CD4-positive, alpha-beta T cell (primary cell): ENCODE data around the gene CHD9. TPM values are rescaled to one million over a fixed set of nuclear protein-coding genes. Genes with fewer than 3 reads are reported as not detected.

Experiments
- ATAC-seq: fragments of 200-7000 bp; cut with Tn5 transposase; one replicate; pipeline ENCODE4 v1.10.0; 2022; ENCODE audit warnings: mild to moderate bottlenecking; ENCODE audit not compliant: poor library complexity
- CTCF ChIA-PET: fragments of 350-600 bp; sonication (Branson Sonifier 250); formaldehyde crosslinking; loops from one replicate; lab custom pipeline; 2021; ENCODE audit warnings: antibody characterized with exemption, inconsistent platforms; lab: Charles Lee
- POLR2A ChIA-PET: fragments of 350-600 bp; sonication (Branson Sonifier 250); formaldehyde crosslinking; loops from one replicate; lab custom pipeline; 2021; ENCODE audit warnings: antibody characterized with exemption, inconsistent platforms; lab: Charles Lee
- DNase-seq, 14 experiments: peaks; one replicate each; pipeline ENCODE4 v3.0.0-alpha.2; 2013 to 2020; ENCODE audit warnings: mixed read lengths in 2 of 14
- H3K27ac ChIP-seq, 2 donors: one replicate each; pipeline versions ENCODE4 v1.5.1 to v1.7.0; 2013; ENCODE audit warnings: low read length in 2 of 2, low read depth in 1 of 2, mild to moderate bottlenecking in 1 of 2
- H3K27me3 ChIP-seq, 2 experiments: 1 replicate in 1 of 2; 2 replicates in 1 of 2; pipeline versions ENCODE4 v1.6.1 to v1.7.0; 2013; ENCODE audit warnings: low read length in 2 of 2, control low read depth in 1 of 2, mild to moderate bottlenecking in 1 of 2, moderate library complexity in 1 of 2; ENCODE audit not compliant: insufficient read depth in 2 of 2, control insufficient read depth in 1 of 2
- H3K36me3 ChIP-seq: one replicate; pipeline ENCODE4 v1.6.1; 2013; ENCODE audit warnings: low read length, control low read depth; ENCODE audit not compliant: insufficient read depth
- H3K4me1 ChIP-seq: one replicate; pipeline ENCODE4 v1.6.1; 2013; ENCODE audit warnings: low read length, control low read depth; ENCODE audit not compliant: insufficient read depth
- H3K4me3 ChIP-seq: one replicate; pipeline ENCODE4 v1.5.1; 2013; ENCODE audit warnings: mild to moderate bottlenecking, low read length, moderate library complexity
- H3K9me3 ChIP-seq, 2 experiments: 1 replicate in 1 of 2; 2 replicates in 1 of 2; pipeline versions ENCODE4 v1.6.1 to v1.7.0; 2013; ENCODE audit warnings: low read length in 2 of 2, mild to moderate bottlenecking in 2 of 2, control low read depth in 1 of 2, moderate library complexity in 1 of 2; ENCODE audit not compliant: control insufficient read depth in 1 of 2, insufficient read depth in 1 of 2
- H3K27ac Mint-ChIP-seq: one replicate; pipeline ENCODE4 v1.8.0; 2020; ENCODE audit warnings: mixed read lengths
- H3K27me3 Mint-ChIP-seq: one replicate; pipeline ENCODE4 v1.8.0; 2021; ENCODE audit warnings: mixed read lengths
- H3K36me3 Mint-ChIP-seq: one replicate; pipeline ENCODE4 v1.8.0; 2021; ENCODE audit warnings: low read depth, mixed read lengths
- H3K4me1 Mint-ChIP-seq: one replicate; pipeline ENCODE4 v1.8.0; 2021; ENCODE audit warnings: low read depth, mixed read lengths
- H3K4me3 Mint-ChIP-seq: one replicate; pipeline ENCODE4 v1.8.0; 2020; ENCODE audit warnings: mild to moderate bottlenecking, mixed read lengths
- H3K9me3 Mint-ChIP-seq: one replicate; pipeline ENCODE4 v1.8.0; 2020; ENCODE audit warnings: mixed read lengths
- intact Hi-C, 2 experiments: fragments of 100-400 bp; cut with DNase I in 1 of 2; cut with micrococcal nuclease in 1 of 2; formaldehyde crosslinking; loops; one replicate each; pipeline versions ENCODE4 v1.15.1 to v1.9.0; 2023 to 2025; cut with DNase I, micrococcal nuclease
- total RNA-seq, 174 experiments: library from RNA in 2 of 174; stranded (reverse) in 2 of 174; gene quantifications; one replicate each; pipeline ENCODE4 v1.2.3 and lab custom pipeline; 2021 to 2026
- TF ChIP-seq, protein P1 (sequence below): fragments of 200-600 bp; IDR thresholded peaks from one replicate; pipeline ENCODE4 v1.8.0; 2022; ENCODE audit warnings: antibody characterized with exemption, mild to moderate bottlenecking

Gene CHD9
- total RNA-seq, 2 experiments from 2014 or later = 28.2 to 28.8 TPM

DNA sequence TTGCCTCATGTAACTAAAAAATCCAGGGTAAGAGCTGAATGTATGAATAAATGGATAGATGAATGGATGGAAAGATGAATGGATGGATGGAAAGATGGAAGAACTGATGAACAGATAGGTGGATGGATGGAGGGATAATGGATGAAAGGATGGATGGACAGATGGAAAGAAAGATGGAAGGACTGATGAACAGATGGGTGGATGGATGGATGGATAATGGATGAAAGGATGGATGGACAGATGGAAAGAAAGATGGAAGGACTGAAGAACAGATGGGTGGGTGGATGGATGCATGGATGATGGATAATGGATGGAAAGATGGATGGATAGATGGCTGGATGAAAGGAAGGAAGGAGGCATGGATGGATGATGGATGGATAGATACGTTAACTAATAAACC is 14.0 kb upstream of the CHD9 start:
- ATAC-seq (no peak), DNase-seq (no peak)
- H3K36me3 ChIP-seq = no peaks in the 10 kb centered on the region
- Mint-ChIP-seq H3K36me3 (no peaks in the 10 kb centered on the region), H3K4me3 (no peak overlapping the region), H3K27ac (no peak overlapping the region), H3K27me3 (peaks cover 28% of the 10 kb centered on the region), H3K9me3 (no peaks in the 10 kb centered on the region), H3K4me1 (no peaks in the 10 kb centered on the region)
- H3K9me3 ChIP-seq = no peaks in the 10 kb centered on the region
- ChIA-PET CTCF (no interaction called here), POLR2A (no interaction called here)
- H3K27me3 ChIP-seq = no peaks in the 10 kb centered on the region
- H3K27ac ChIP-seq = no peak overlapping the region
- TF ChIP-seq, protein P1, sequence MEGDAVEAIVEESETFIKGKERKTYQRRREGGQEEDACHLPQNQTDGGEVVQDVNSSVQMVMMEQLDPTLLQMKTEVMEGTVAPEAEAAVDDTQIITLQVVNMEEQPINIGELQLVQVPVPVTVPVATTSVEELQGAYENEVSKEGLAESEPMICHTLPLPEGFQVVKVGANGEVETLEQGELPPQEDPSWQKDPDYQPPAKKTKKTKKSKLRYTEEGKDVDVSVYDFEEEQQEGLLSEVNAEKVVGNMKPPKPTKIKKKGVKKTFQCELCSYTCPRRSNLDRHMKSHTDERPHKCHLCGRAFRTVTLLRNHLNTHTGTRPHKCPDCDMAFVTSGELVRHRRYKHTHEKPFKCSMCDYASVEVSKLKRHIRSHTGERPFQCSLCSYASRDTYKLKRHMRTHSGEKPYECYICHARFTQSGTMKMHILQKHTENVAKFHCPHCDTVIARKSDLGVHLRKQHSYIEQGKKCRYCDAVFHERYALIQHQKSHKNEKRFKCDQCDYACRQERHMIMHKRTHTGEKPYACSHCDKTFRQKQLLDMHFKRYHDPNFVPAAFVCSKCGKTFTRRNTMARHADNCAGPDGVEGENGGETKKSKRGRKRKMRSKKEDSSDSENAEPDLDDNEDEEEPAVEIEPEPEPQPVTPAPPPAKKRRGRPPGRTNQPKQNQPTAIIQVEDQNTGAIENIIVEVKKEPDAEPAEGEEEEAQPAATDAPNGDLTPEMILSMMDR = no peak
- no peak overlapping the region for H3K4me3 ChIP-seq
- intact Hi-C loops = no loop called here
- no peaks in the 10 kb centered on the region for H3K4me1 ChIP-seq

DNA sequence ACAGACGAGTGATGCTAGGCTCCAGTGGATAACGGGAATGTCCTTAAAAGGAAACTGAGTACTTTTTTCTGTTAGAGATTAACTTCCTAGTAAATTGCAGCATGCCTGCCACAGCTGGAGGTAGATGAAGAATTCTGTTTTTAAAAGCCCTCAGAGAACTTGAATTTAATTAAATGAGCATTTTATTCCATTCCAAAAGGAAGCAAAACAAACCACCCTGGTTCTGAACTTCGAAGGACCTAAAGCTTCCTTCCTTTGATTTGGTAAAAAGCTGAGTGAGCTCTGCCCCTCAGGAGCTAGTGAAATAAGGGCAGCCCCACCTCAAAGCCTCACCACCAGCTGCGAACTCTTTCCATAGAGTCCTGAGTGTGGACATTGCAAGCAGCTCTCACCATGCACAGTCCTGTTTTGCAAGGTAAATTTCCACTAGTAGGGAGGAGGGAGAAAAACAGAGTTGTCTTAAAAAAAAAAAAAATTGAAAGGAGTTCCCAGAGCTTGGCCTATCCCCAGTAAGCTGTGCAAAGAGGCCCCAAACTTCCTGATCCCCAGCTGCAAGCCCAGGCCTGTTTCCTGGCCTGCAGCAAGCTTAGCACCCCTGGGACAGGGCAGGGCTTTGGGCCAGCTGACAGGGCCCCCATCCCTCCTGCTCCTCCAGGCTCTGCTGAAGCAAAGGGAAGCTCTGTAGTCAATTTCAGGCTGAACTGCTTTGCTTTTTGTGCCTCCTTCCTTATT is 13.3 kb upstream of the CHD9 start:
- no peak overlapping the region for H3K27ac Mint-ChIP-seq
- intact Hi-C loops = no loop called here
- no peaks in the 10 kb centered on the region for H3K27me3 ChIP-seq
- ChIA-PET CTCF (no interaction called here), POLR2A (interaction anchor here (0.7 kb wide), 1 partner anchor 112 kb away, joined by 3 read pairs; no protein-coding TSS in a partner anchor)
- no peak overlapping the region for H3K4me3 Mint-ChIP-seq
- no peak overlapping the region for H3K4me3 ChIP-seq
- H3K4me1 ChIP-seq = no peaks in the 10 kb centered on the region
- H3K36me3 ChIP-seq = no peaks in the 10 kb centered on the region
- TF ChIP-seq, protein P1 = no peak
- H3K9me3 ChIP-seq = no peaks in the 10 kb centered on the region
- no peaks in the 10 kb centered on the region for H3K9me3 Mint-ChIP-seq
- no peak for ATAC-seq
- H3K27me3 Mint-ChIP-seq = peaks cover 23% of the 10 kb centered on the region
- H3K27ac ChIP-seq = no peak overlapping the region
- DNase-seq = no peak
- no peaks in the 10 kb centered on the region for H3K4me1 Mint-ChIP-seq
- no peaks in the 10 kb centered on the region for H3K36me3 Mint-ChIP-seq

DNA sequence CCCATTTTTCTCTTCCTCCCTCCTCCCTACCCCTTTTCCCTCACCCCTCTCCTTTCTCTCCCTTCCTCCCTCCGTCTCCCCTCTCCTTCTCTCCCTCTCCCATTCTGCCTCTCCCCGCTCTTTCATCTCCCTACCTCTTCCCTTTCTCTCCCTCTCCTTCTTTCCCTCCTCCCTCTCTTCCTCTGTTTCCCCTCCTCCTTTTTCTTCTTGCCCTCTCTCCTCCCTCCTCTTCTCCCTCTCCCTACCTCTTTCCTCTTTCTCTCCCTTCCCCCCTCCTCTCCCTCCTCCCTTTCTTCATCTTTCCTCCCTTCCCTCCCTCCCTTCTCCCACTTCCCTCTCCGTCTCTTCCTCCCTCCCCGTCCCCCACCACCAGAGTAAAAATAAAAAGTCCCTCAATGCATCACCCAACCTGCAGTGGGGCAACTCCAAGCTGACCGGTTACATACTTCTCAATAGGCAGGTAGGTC is 12.5 kb upstream of the CHD9 start:
- no peaks in the 10 kb centered on the region for H3K36me3 Mint-ChIP-seq
- no peaks in the 10 kb centered on the region for H3K4me1 ChIP-seq
- ChIA-PET POLR2A (interaction anchor here (0.7 kb wide), 1 partner anchor 112 kb away, joined by 3 read pairs; no protein-coding TSS in a partner anchor), CTCF (no interaction called here)
- intact Hi-C loops = no loop called here
- H3K9me3 Mint-ChIP-seq = no peaks in the 10 kb centered on the region
- H3K27ac Mint-ChIP-seq = no peak overlapping the region
- no peaks in the 10 kb centered on the region for H3K36me3 ChIP-seq
- TF ChIP-seq, protein P1 = no peak
- no peak overlapping the region for H3K4me3 Mint-ChIP-seq
- no peak for DNase-seq
- no peak overlapping the region for H3K4me3 ChIP-seq
- peaks cover 26% of the 10 kb centered on the region for H3K27me3 Mint-ChIP-seq
- H3K4me1 Mint-ChIP-seq = no peaks in the 10 kb centered on the region
- ATAC-seq = no peak
- no peaks in the 10 kb centered on the region for H3K27me3 ChIP-seq
- no peak overlapping the region for H3K27ac ChIP-seq
- H3K9me3 ChIP-seq = no peaks in the 10 kb centered on the region
